Right lobe of liver (tissue), 5 donors: Measurements from ENCODE around the gene SHLD1. TPM values are rescaled to one million over a fixed set of nuclear protein-coding genes. Genes with fewer than 3 reads are reported as not detected.

Experiments
- small RNA-seq, 2 experiments: library from RNA; depleted of rRNA; stranded (forward); fragments of <200 nt; gene quantifications; one replicate each; pipeline ENCODE3, GENCODE V24; 2016
- total RNA-seq, 6 experiments: library from RNA; depleted of rRNA in 2 of 6; stranded (reverse); fragments of >200 nt in 2 of 6; fragmentation: NEBNext Ultra II Directional in 3 of 6; extraction: Animal tissue kit (Norgen Biotek cat#: 25700) in 3 of 6; gene quantifications; one replicate each; pipeline versions ENCODE4 v1.1.0 to v1.2.4, GENCODE V29; 2016 to 2023
- donor health status: DM: no; HTN: no; CAD: no.
- donor health status: DM: no; HTN: no; CAD: no.
- donor health status: DM: no; HTN: yes; CAD: no.
- donor health status: DM: no; HTN: yes; CAD: no.

Gene SHLD1
- total RNA-seq, 6 experiments from 2014 or later: 0.69 to 1.9 (median 1.4) TPM; not detected in 1

Small RNAs within 50 kb of the gene (small RNA-seq; reads per million reads assigned to genes)
- 0 reads per million in 2 experiments for gene RNU1-55P

Other genes starting within 250 kb of the SHLD1 start
- gene GPCPD1, start 139.4 kb upstream of the SHLD1 start, total RNA-seq: 1 to 10 TPM; 3.6 to 9.2 (median 5.8) TPM
- gene CHGB, start 161.1 kb downstream of the SHLD1 start, total RNA-seq: under 1 TPM in 1 of 6 experiments, not detected in 5; 0.13 TPM
- gene TRMT6, start 200.1 kb downstream of the SHLD1 start, total RNA-seq: 1 to 10 TPM; 2.8 to 5.8 (median 4.3) TPM
- gene MCM8, start 200.3 kb downstream of the SHLD1 start, total RNA-seq: 1 to 10 TPM; 1.4 to 2.5 (median 1.6) TPM